Chondrocyte (in vitro differentiated cells): Measurements from ENCODE around the gene USF2. TPM values are rescaled to one million over a fixed set of nuclear protein-coding genes. Genes with fewer than 3 reads are reported as not detected.
A peak's percentile ranks its signal among the peaks of the same experiment; 100 is the strongest.

Experiments
- DNase-seq: peaks from one replicate; pipeline ENCODE4 v3.0.0; 2021; ENCODE audit warnings: mixed read lengths, low spot score
- H3K27ac Mint-ChIP-seq: one replicate; pipeline ENCODE4 v1.8.0; 2021; ENCODE audit warnings: mild to moderate bottlenecking, moderate library complexity, mixed read lengths; ENCODE audit not compliant: unreplicated experiment
- H3K27me3 Mint-ChIP-seq: 2 replicates; pipeline ENCODE4 v1.8.0; 2021; ENCODE audit warnings: low read depth, mixed read lengths
- H3K36me3 Mint-ChIP-seq: 2 replicates; pipeline ENCODE4 v1.8.0; 2021; ENCODE audit warnings: low read depth, mixed read lengths
- H3K4me1 Mint-ChIP-seq: 2 replicates; pipeline ENCODE4 v1.8.0; 2021; ENCODE audit warnings: low read depth, mild to moderate bottlenecking, mixed read lengths
- H3K4me3 Mint-ChIP-seq: one replicate; pipeline ENCODE4 v1.8.0; 2021; ENCODE audit warnings: mild to moderate bottlenecking, moderate library complexity, mixed read lengths; ENCODE audit not compliant: unreplicated experiment
- H3K9me3 Mint-ChIP-seq: 2 replicates; pipeline ENCODE4 v1.8.0; 2021; ENCODE audit warnings: low read depth, mixed read lengths
- CTCF ChIP-seq: fragments of 200-600 bp; sonication (generic); IDR thresholded peaks from 2 replicates; pipeline ENCODE4 v1.5.0; 2021; ENCODE audit warnings: antibody characterized with exemption, mild to moderate bottlenecking, moderate library complexity
- total RNA-seq: library from RNA; stranded (reverse); gene quantifications from 3 replicates; pipeline ENCODE4 v1.2.1, GENCODE V29; 2021

USF2 gene
- total RNA-seq, 1 donor from 2014 or later: 86.1 TPM

GRCh38 chr19:35249146-35249847 is 19.5 kb upstream of the USF2 start:
- no peak overlapping the region for H3K27ac Mint-ChIP-seq
- DNase-seq: no peak
- peaks cover 10% of the 10 kb centered on the region for H3K4me1 Mint-ChIP-seq

GRCh38 chr19:35249848-35250711 is 18.7 kb upstream of the USF2 start:
- no peak for DNase-seq
- peaks cover 8% of the 10 kb centered on the region for H3K9me3 Mint-ChIP-seq
- H3K4me1 Mint-ChIP-seq: peaks cover 10% of the 10 kb centered on the region
- peaks cover 49% of the 10 kb centered on the region for H3K27me3 Mint-ChIP-seq
- H3K27ac Mint-ChIP-seq: no peak overlapping the region
- peaks cover 3% of the 10 kb centered on the region for H3K36me3 Mint-ChIP-seq
- no peak for TF ChIP-seq CTCF
- H3K4me3 Mint-ChIP-seq: no peak overlapping the region

More at GRCh38 chr19:35249146-35249847, 19.5 kb upstream of the USF2 start:
- H3K36me3 Mint-ChIP-seq: peaks cover 3% of the 10 kb centered on the region
- H3K4me3 Mint-ChIP-seq: peak overlapping the region; percentile 50
- TF ChIP-seq CTCF: no peak
- peaks cover 54% of the 10 kb centered on the region for H3K27me3 Mint-ChIP-seq
- peaks cover 14% of the 10 kb centered on the region for H3K9me3 Mint-ChIP-seq

- Mint-ChIP-seq H3K36me3 (peaks cover 3% of the 10 kb centered on the region), H3K27ac (no peak overlapping the region), H3K4me3 (no peak overlapping the region), H3K9me3 (peaks cover 1% of the 10 kb centered on the region), H3K27me3 (peaks cover 43% of the 10 kb centered on the region), H3K4me1 (peaks cover 10% of the 10 kb centered on the region)
- no peak for DNase-seq
- TF ChIP-seq CTCF: no peak
These were observed 17.3 kb upstream of the USF2 start for GRCh38 chr19:35251456-35251855.

GRCh38 chr19:35253316-35254286 is 15.2 kb upstream of the USF2 start:
- TF ChIP-seq CTCF: no peak
- Mint-ChIP-seq H3K27ac (no peak overlapping the region), H3K27me3 (peaks cover 33% of the 10 kb centered on the region), H3K4me3 (no peak overlapping the region), H3K4me1 (peaks cover 7% of the 10 kb centered on the region), H3K36me3 (peaks cover 2% of the 10 kb centered on the region), H3K9me3 (no peaks in the 10 kb centered on the region)
- no peak for DNase-seq
